ENCODE results near the gene NHERF2. TPM values are rescaled to one million over a fixed set of nuclear protein-coding genes. Genes with fewer than 3 reads are reported as not detected.
A peak's percentile ranks its signal among the peaks of the same experiment; 100 is the strongest.

Gene NHERF2
- total RNA-seq, 2 donors from 2014 or later, result 20.1 to 25.5 TPM

DNA sequence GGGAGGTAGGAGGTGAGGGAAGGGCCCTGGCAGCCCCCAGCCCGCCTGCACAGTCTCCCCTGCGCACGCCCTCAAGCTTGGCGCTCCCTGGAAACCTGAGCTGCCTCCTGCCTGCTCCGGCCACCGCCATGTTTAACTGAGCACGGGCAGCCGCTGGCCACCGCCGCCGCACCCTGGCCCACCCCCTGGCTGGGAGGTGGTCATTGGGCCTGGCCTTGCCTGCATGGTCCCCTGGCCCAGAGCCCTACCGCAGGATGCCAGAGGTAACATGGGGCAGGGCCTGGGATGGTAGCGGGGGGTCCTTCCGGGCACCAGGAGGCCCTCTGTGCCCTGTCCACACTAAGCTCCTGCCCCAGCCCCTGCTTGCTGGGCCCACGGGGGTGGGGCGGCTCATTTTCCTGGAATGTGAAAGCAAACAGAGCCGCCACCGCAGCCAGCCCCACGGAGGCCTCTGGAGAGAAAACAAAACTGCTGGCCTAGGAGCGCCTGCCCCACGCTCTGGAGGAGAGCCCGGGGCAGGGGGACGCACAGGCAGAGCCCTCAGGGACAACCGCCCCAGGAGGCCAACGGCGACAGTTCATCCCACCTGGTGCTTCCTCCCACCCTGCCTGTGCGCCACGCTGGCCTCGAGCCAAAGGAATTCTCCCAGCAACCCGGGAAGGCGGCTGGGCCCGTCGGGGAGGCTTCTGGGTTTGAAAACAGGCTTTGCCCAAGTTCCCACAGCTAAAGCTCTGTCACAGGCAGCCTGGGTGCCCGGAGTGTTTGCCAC is 8.9 kb downstream of the NHERF2 start:
- peaks cover 5% of the 10 kb centered on the region for H3K36me3 ChIP-seq (ENCODE audit: control insufficient read depth, insufficient read depth, low read length)
- no peak overlapping the region for H3K9ac ChIP-seq (ENCODE audit: extremely low read depth, low read length, poor library complexity, severe bottlenecking)
- no peaks in the 10 kb centered on the region for H3K27me3 ChIP-seq (ENCODE audit: control insufficient read depth, insufficient read depth, low read length, poor library complexity, severe bottlenecking)
- no peaks in the 10 kb centered on the region for H3K9me3 Mint-ChIP-seq
- peaks cover 7% of the 10 kb centered on the region for H3K4me1 Mint-ChIP-seq
- H3K9me3 ChIP-seq (ENCODE audit: control insufficient read depth, low read length), result no peaks in the 10 kb centered on the region
- 86 to 87% methylated on average over 25 to 34 of the region's 34 CpGs for WGBS, 2 experiments (ENCODE audit: insufficient coverage in 1 of 2, insufficient read length in 1 of 2)
- H3K4me3 Mint-ChIP-seq, result no peak overlapping the region
- peak; percentile 65 for DNase-seq
- H3K27ac Mint-ChIP-seq, result no peak overlapping the region
- H3K27ac ChIP-seq (ENCODE audit: low read depth, low read length), result peak overlapping the region; percentile 49
- H3K36me3 Mint-ChIP-seq (ENCODE audit: low read depth), result peaks cover 4% of the 10 kb centered on the region
- H3K4me1 ChIP-seq (ENCODE audit: control insufficient read depth, insufficient read depth, low read length), result peaks cover 6% of the 10 kb centered on the region
- H3K27me3 Mint-ChIP-seq (ENCODE audit: insufficient read depth), result no peaks in the 10 kb centered on the region
- no peak overlapping the region for H3K4me3 ChIP-seq (ENCODE audit: low read length)
- TF ChIP-seq, protein P1, sequence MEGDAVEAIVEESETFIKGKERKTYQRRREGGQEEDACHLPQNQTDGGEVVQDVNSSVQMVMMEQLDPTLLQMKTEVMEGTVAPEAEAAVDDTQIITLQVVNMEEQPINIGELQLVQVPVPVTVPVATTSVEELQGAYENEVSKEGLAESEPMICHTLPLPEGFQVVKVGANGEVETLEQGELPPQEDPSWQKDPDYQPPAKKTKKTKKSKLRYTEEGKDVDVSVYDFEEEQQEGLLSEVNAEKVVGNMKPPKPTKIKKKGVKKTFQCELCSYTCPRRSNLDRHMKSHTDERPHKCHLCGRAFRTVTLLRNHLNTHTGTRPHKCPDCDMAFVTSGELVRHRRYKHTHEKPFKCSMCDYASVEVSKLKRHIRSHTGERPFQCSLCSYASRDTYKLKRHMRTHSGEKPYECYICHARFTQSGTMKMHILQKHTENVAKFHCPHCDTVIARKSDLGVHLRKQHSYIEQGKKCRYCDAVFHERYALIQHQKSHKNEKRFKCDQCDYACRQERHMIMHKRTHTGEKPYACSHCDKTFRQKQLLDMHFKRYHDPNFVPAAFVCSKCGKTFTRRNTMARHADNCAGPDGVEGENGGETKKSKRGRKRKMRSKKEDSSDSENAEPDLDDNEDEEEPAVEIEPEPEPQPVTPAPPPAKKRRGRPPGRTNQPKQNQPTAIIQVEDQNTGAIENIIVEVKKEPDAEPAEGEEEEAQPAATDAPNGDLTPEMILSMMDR (conservative IDR thresholded peaks at IDR 0.05), result no peak

DNA sequence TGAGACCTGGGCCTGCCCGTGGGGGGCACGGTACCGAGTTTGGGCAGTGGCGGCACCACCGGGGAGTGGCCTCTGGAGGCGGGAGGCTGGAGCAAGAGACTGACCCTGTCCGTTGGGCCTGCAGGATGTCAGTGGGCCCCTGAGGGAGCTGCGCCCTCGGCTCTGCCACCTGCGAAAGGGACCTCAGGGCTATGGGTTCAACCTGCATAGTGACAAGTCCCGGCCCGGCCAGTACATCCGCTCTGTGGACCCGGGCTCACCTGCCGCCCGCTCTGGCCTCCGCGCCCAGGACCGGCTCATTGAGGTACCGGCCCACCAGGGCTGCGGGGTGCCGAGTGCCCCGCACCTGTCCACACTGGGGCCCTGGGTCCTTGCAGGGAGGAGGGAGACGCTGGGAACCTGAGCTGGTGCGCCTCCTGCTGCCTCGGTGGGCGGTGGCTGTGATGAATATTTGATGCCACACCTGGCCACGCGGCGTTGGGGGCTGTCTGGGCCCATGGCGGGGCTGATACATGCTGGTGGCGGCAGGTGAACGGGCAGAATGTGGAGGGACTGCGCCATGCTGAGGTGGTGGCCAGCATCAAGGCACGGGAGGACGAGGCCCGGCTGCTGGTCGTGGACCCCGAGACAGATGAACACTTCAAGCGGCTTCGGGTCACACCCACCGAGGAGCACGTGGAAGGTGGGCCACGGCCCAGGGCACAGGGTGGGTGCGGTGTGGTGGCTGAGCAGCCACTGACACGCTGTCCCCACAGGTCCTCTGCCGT is 9.7 kb downstream of the NHERF2 start:
- Histone ChIP-seq H3K27me3 (ENCODE audit: control insufficient read depth, insufficient read depth, low read length, poor library complexity, severe bottlenecking) (no peaks in the 10 kb centered on the region), H3K9ac (ENCODE audit: extremely low read depth, low read length, poor library complexity, severe bottlenecking) (no peak overlapping the region), H3K36me3 (ENCODE audit: control insufficient read depth, insufficient read depth, low read length) (no peaks in the 10 kb centered on the region), H3K4me3 (ENCODE audit: low read length) (no peak overlapping the region), H3K9me3 (ENCODE audit: control insufficient read depth, low read length) (no peaks in the 10 kb centered on the region), H3K27ac (ENCODE audit: low read depth, low read length) (peak overlapping the region; percentile 49), H3K4me1 (ENCODE audit: control insufficient read depth, insufficient read depth, low read length) (peaks cover 6% of the 10 kb centered on the region)
- peak; percentile 53 for DNase-seq
- peaks cover 7% of the 10 kb centered on the region for H3K4me1 Mint-ChIP-seq
- H3K27ac Mint-ChIP-seq, result no peak overlapping the region
- no peaks in the 10 kb centered on the region for H3K27me3 Mint-ChIP-seq (ENCODE audit: insufficient read depth)
- TF ChIP-seq, protein P1 (conservative IDR thresholded peaks at IDR 0.05), result no peak
- peaks cover 4% of the 10 kb centered on the region for H3K36me3 Mint-ChIP-seq (ENCODE audit: low read depth)
- no peaks in the 10 kb centered on the region for H3K9me3 Mint-ChIP-seq
- WGBS, 2 experiments (ENCODE audit: insufficient coverage in 1 of 2, insufficient read length in 1 of 2), result 95 to 96% methylated on average over 31 to 47 of the region's 47 CpGs
- no peak overlapping the region for H3K4me3 Mint-ChIP-seq

DNA sequence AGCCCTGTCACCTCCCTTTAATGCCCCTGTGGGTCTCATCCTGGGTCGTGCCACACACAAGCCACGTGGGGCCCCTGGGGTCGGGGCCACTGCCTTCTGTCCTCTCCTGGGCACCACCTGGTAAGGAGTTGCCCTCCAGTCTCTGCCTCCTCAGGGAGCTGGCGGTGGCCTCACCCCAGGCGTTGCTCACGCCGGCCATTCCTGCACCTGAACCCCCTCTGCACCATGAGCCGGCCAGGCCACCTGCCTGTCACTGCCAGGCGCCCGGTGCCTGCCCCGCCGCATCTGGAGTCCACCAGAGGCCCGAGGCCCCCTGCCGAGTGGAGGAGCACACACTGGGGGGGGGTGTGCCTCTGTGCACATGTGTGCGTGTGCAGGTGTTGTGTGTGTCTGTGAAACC is 10.4 kb downstream of the NHERF2 start:
- TF ChIP-seq, protein P1 (conservative IDR thresholded peaks at IDR 0.05), result no peak
- peaks cover 4% of the 10 kb centered on the region for H3K36me3 Mint-ChIP-seq (ENCODE audit: low read depth)
- no peak overlapping the region for H3K27ac ChIP-seq (ENCODE audit: low read depth, low read length)
- peaks cover 6% of the 10 kb centered on the region for H3K4me1 ChIP-seq (ENCODE audit: control insufficient read depth, insufficient read depth, low read length)
- H3K4me3 Mint-ChIP-seq, result no peak overlapping the region
- DNase-seq, result no peak
- no peaks in the 10 kb centered on the region for H3K36me3 ChIP-seq (ENCODE audit: control insufficient read depth, insufficient read depth, low read length)
- no peaks in the 10 kb centered on the region for H3K27me3 Mint-ChIP-seq (ENCODE audit: insufficient read depth)
- WGBS, 2 experiments (ENCODE audit: insufficient coverage in 1 of 2, insufficient read length in 1 of 2), result 94 to 96% methylated on average over 12 to 15 of the region's 15 CpGs
- H3K9me3 Mint-ChIP-seq, result no peaks in the 10 kb centered on the region
- H3K4me3 ChIP-seq (ENCODE audit: low read length), result no peak overlapping the region
- no peak overlapping the region for H3K27ac Mint-ChIP-seq
- H3K4me1 Mint-ChIP-seq, result peaks cover 7% of the 10 kb centered on the region
- no peaks in the 10 kb centered on the region for H3K9me3 ChIP-seq (ENCODE audit: control insufficient read depth, low read length)
- no peaks in the 10 kb centered on the region for H3K27me3 ChIP-seq (ENCODE audit: control insufficient read depth, insufficient read depth, low read length, poor library complexity, severe bottlenecking)
- H3K9ac ChIP-seq (ENCODE audit: extremely low read depth, low read length, poor library complexity, severe bottlenecking), result no peak overlapping the region

All from endodermal cell (in vitro differentiated cells).